Fibroblast of villous mesenchyme (primary cell): ENCODE measurements around the gene IL1RAPL2. TPM values are rescaled to one million over a fixed set of nuclear protein-coding genes. Genes with fewer than 3 reads are reported as not detected.

Experiments
- DNase-seq: peaks from one replicate; pipeline ENCODE4 v3.0.0-alpha.2; 2010; ENCODE audit warnings: low read depth
- H3K4me3 ChIP-seq: 2 replicates; pipeline ENCODE4 v1.5.1; 2011; ENCODE audit warnings: low read depth, mild to moderate bottlenecking, low read length
- CTCF ChIP-seq: IDR thresholded peaks from 2 replicates; pipeline ENCODE4 v1.5.1; 2012; ENCODE audit warnings: low read depth, mild to moderate bottlenecking, low read length; ENCODE audit not compliant: insufficient read depth
- total RNA-seq: library from RNA; depleted of rRNA; stranded (reverse); fragments of >200 nt; gene quantifications from 2 replicates; pipeline ENCODE4 v1.2.3, GENCODE V29; 2012

Gene IL1RAPL2
- total RNA-seq, 1 donor, result 0.43 TPM

GRCh38 chrX:105461016-105461415, 895.0 kb downstream of the IL1RAPL2 start:
- no peak for DNase-seq
- H3K4me3 ChIP-seq, result no peak overlapping the region
- no peak for TF ChIP-seq CTCF

- DNase-seq, result no peak
- TF ChIP-seq CTCF, result no peak
- no peak overlapping the region for H3K4me3 ChIP-seq
Measured at GRCh38 chrX:105462186-105462585, 896.2 kb downstream of the IL1RAPL2 start.

- peak; percentile 21 for DNase-seq
- TF ChIP-seq CTCF, result no peak
- H3K4me3 ChIP-seq, result no peak overlapping the region
Measured at GRCh38 chrX:105463473-105463872, 897.5 kb downstream of the IL1RAPL2 start.

- no peak for TF ChIP-seq CTCF
- no peak for DNase-seq
- H3K4me3 ChIP-seq, result no peak overlapping the region
Measured at GRCh38 chrX:105464618-105465017, 898.6 kb downstream of the IL1RAPL2 start.

- TF ChIP-seq CTCF, result no peak
- no peak overlapping the region for H3K4me3 ChIP-seq
- no peak for DNase-seq
Measured at GRCh38 chrX:105468741-105469140, 902.7 kb downstream of the IL1RAPL2 start.

- TF ChIP-seq CTCF, result no peak
- no peak for DNase-seq
- H3K4me3 ChIP-seq, result no peak overlapping the region
Measured at GRCh38 chrX:105471597-105471996, 905.6 kb downstream of the IL1RAPL2 start.

- H3K4me3 ChIP-seq, result no peak overlapping the region
- DNase-seq, result no peak
- no peak for TF ChIP-seq CTCF
Measured at GRCh38 chrX:105475801-105476200, 909.8 kb downstream of the IL1RAPL2 start.
